ENCODE results near the gene PELI2. TPM values are rescaled to one million over a fixed set of nuclear protein-coding genes. Genes with fewer than 3 reads are reported as not detected.

Gene PELI2
- total RNA-seq, 1 experiment from 2014 or later: 2.0 TPM

GRCh38 chr14:56213306-56213705 lies 95.1 kb downstream of the PELI2 start:
- Histone ChIP-seq H3K9ac (ENCODE audit: low read length) (no peak overlapping the region), H3K4me1 (ENCODE audit: control insufficient read depth in 1 of 2, insufficient read depth in 2 of 2, low read length in 2 of 2) (no peaks in the 10 kb centered on the region), H4K20me1 (ENCODE audit: insufficient read depth) (no peaks in the 10 kb centered on the region), H3K79me2 (ENCODE audit: insufficient read depth, low read length) (no peaks in the 10 kb centered on the region), H3K4me3 (replicated peaks in 1 of 2; ENCODE audit: low read depth in 1 of 2, low read length in 2 of 2) (no peak overlapping the region), H3K27ac (ENCODE audit: low read depth, low read length) (no peak overlapping the region), H3K9me3 (ENCODE audit: control insufficient read depth in 1 of 2, insufficient read depth in 1 of 2, low read depth in 1 of 2, low read length in 2 of 2) (no peaks in the 10 kb centered on the region), H2AFZ (ENCODE audit: low read depth, low read length, poor library complexity, severe bottlenecking) (no peak overlapping the region), H3K36me3 (ENCODE audit: control insufficient read depth in 1 of 2, insufficient read depth in 2 of 2, low read length in 2 of 2) (no peaks in the 10 kb centered on the region; a peak in 1 of 4 replicates), H3K27me3 (ENCODE audit: insufficient read depth, low read length) (peaks cover 51% of the 10 kb centered on the region), H3K4me2 (ENCODE audit: low read length) (no peak overlapping the region), H3K9me2 (ENCODE audit: insufficient read depth) (no peaks in the 10 kb centered on the region)
- BruUV-seq (replicated peaks): no TSS peak
- ChIA-PET RAD21 (ENCODE audit: low non-redundant PET in 1 of 2, low total read pairs in 2 of 2, uncharacterized antibody in 2 of 2, unreplicated experiment in 2 of 2) (no interaction called here), CTCF (no interaction called here), POLR2A (no interaction called here)
- ATAC-seq (no peak), DNase-seq (ENCODE audit: low read depth, low spot score) (no peak)
- no peak for TF ChIP-seq EGR1 (IDR thresholded peaks at IDR 0.05; ENCODE audit: low read depth)
- no peak for TF ChIP-seq SP1 (IDR thresholded peaks at IDR 0.05; ENCODE audit: low read depth)
- no peak for TF ChIP-seq ELF1 (IDR thresholded peaks at IDR 0.05; ENCODE audit: borderline replicate concordance, low read depth)
- no peak for TF ChIP-seq CTCF (IDR thresholded peaks at IDR 0.05 in 2 of 3, conservative IDR thresholded peaks at IDR 0.05 in 1 of 3; ENCODE audit: borderline replicate concordance in 1 of 3, insufficient read depth in 1 of 3, low read depth in 2 of 3, low read length in 2 of 3)
- TF ChIP-seq, protein P1, sequence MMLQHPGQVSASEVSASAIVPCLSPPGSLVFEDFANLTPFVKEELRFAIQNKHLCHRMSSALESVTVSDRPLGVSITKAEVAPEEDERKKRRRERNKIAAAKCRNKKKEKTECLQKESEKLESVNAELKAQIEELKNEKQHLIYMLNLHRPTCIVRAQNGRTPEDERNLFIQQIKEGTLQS (IDR thresholded peaks at IDR 0.05): no peak
- TF ChIP-seq EZH2 (IDR thresholded peaks at IDR 0.05): no peak
- TF ChIP-seq POLR2A (IDR thresholded peaks at IDR 0.05; ENCODE audit: borderline replicate concordance, extremely low read depth, insufficient read depth, insufficient read length): no peak
- TF ChIP-seq CEBPB (IDR thresholded peaks at IDR 0.05; ENCODE audit: low read depth): no peak
- TF ChIP-seq ZFX (IDR thresholded peaks at IDR 0.05): no peak
- no peak for TF ChIP-seq SIN3A (IDR thresholded peaks at IDR 0.05; ENCODE audit: low read depth)
- TF ChIP-seq FOSL1 (IDR thresholded peaks at IDR 0.05; ENCODE audit: low read depth): no peak
- TF ChIP-seq MAX (IDR thresholded peaks at IDR 0.05): no peak
- no peak for TF ChIP-seq RAD21 (IDR thresholded peaks at IDR 0.05; ENCODE audit: low read depth)
- TF ChIP-seq YY1 (IDR thresholded peaks at IDR 0.05; ENCODE audit: extremely low read depth, insufficient replicate concordance, low read depth, low read length): no peak
- TF ChIP-seq ZBTB33 (IDR thresholded peaks at IDR 0.05; ENCODE audit: extremely low read depth, insufficient replicate concordance, low read length): no peak
- no peak for TF ChIP-seq TCF7L2 (IDR thresholded peaks at IDR 0.05; ENCODE audit: borderline replicate concordance, extremely low read depth, insufficient read depth, insufficient read length)
- TF ChIP-seq, protein P2, sequence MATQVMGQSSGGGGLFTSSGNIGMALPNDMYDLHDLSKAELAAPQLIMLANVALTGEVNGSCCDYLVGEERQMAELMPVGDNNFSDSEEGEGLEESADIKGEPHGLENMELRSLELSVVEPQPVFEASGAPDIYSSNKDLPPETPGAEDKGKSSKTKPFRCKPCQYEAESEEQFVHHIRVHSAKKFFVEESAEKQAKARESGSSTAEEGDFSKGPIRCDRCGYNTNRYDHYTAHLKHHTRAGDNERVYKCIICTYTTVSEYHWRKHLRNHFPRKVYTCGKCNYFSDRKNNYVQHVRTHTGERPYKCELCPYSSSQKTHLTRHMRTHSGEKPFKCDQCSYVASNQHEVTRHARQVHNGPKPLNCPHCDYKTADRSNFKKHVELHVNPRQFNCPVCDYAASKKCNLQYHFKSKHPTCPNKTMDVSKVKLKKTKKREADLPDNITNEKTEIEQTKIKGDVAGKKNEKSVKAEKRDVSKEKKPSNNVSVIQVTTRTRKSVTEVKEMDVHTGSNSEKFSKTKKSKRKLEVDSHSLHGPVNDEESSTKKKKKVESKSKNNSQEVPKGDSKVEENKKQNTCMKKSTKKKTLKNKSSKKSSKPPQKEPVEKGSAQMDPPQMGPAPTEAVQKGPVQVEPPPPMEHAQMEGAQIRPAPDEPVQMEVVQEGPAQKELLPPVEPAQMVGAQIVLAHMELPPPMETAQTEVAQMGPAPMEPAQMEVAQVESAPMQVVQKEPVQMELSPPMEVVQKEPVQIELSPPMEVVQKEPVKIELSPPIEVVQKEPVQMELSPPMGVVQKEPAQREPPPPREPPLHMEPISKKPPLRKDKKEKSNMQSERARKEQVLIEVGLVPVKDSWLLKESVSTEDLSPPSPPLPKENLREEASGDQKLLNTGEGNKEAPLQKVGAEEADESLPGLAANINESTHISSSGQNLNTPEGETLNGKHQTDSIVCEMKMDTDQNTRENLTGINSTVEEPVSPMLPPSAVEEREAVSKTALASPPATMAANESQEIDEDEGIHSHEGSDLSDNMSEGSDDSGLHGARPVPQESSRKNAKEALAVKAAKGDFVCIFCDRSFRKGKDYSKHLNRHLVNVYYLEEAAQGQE (IDR thresholded peaks at IDR 0.05; ENCODE audit: low read depth): no peak
- no peak for TF ChIP-seq ZNF274 (IDR thresholded peaks at IDR 0.05; ENCODE audit: low read depth, low read length)
- no peak for TF ChIP-seq SRF (IDR thresholded peaks at IDR 0.05; ENCODE audit: low read depth)
- intact Hi-C loops (cut with micrococcal nuclease): no loop called here
